Stimulated activated CD4-positive, alpha-beta T cell treated with anti-CD3 and anti-CD28 coated beads, Interleukin-12 subunit alpha, Interleukin-12 subunit beta, amount 100 ng/mL, for 4 hours (primary cell): Measurements from ENCODE around the gene RAB11FIP2.

Experiments used
- DNase-seq: peaks from one replicate; pipeline ENCODE4 v3.0.0-alpha.2; 2020

Gene RAB11FIP2

DNA sequence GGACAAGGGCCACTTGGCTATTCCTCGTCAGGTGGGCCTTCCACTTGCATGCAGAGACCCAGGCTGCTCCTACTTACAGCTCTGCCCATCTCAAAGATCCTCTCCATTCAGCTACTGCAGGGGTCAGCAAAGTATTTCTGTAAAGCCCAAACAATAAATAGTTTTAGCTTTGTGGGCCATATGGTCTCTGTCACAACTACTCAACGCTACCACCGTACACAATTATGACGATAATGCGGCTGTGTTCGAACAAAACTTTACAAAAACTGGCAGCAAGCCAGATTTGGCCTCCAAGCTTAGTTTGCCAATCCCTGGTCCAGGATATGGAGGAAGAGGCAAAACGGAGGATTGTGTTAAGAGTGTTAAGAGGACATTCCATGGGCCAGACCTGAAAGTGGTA is 12.8 kb downstream of the RAB11FIP2 start:
- no peak for DNase-seq

DNA sequence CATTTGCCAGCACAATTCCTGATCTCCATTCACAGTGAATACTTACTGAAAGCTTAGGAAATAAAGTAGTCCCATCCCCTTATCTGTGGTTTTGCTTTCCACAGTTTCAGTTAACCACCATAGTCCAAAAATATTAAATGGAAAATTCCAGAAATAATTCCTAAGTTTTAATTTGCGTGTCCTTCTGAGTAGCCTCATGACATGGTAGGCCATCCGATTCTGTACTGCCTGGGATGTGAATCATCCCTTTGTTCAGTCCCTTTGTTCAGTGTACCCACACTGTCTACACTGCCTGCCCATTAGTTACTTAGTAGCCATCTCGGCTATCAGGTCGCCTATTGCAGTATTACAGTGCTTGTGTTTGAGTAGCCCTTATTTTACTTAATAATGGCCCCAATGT is 14.2 kb downstream of the RAB11FIP2 start:
- no peak for DNase-seq

DNA sequence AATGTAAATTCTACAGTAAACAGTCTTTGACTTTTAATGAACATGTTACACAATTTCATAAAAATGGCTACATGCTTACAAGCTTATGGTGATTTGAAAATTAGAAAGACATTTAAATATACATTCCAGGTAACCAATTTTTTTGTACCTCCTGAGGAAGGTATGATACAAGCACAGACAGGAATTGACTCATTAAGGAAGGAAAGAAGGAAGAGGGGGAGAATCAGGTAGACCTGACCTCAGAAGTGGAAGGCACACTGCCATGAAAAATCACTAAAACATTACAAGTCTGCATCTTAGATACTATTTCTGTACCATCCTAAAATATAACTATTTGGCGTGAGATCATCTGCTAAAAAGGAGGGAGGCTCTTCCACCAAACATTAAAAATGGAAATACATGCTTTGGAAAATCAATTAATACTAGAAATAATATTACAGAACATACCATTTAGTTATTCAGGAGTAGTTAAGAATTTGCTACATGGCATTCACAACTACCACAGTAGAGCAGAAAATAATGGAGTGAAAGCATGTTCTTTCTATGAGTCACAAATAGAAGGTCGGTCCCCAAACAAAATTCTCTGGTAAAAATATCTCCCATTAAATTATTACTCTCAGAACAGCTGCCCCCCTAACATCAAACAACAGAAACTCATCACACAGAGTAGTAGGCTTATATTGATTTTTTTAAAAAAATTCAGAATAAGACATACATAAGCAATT is 15.2 kb downstream of the RAB11FIP2 start:
- DNase-seq, result no peak

GRCh38 chr10:118028619-118029018 is 18.1 kb downstream of the RAB11FIP2 start:
- no peak for DNase-seq

DNA sequence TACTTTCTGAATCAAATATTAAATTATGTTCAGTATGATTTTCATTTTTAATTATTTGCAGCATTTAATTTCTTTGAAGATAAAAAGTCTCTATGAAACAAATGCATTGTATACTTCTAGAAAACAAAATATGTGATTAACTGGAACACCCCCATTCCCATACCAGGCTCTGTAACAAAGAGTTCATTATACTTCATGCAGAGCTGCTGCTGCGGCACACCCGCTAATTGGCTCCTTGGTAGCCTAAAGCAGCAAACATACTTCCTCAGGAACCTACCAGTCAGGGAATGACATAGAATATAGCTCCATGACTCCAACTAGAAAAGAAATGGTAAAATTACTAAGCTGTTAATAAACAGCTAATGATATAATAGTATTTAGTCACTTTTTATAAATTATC is 19.3 kb downstream of the RAB11FIP2 start:
- no peak for DNase-seq

GRCh38 chr10:118026936-118027335 is 19.8 kb downstream of the RAB11FIP2 start:
- DNase-seq, result no peak

DNA sequence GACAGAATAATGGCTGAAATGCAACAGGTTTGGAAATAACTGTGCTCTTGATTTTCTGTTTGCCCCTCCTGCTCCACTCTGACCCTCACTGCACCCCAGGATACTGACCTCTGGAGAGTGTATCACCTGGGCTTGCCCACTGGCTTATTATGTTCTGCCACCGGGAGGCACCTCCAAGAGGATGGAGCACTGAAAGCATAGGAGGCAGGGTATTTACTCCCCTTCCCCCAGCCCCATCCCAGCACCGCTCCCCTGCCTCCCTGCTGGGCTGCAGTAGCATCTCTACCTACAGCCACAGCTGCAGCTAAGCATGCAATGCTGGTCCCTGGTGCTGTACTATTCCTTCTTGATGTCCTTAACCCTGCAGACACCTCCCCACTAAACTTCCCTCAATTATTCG is 26.4 kb downstream of the RAB11FIP2 start:
- no peak for DNase-seq

DNA sequence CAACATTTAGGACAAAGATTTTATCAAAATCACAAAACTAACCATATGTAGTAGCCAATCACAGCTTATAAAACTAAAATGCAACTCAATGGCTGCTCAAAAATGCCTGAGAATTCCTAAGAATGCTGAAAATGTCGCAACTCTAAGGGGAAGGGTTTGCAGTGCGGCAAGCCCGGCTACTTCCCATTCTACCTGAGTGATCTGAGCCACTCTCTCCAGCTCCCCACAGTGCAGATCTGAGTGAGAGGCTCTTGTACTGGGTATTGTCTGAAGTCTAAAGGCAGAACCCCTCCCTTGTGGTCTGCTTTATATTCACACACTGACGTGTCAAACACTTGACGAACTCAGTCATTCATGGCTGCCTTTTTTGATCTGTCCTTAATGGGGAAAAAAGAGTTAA is 28.9 kb downstream of the RAB11FIP2 start:
- DNase-seq, result no peak

DNA sequence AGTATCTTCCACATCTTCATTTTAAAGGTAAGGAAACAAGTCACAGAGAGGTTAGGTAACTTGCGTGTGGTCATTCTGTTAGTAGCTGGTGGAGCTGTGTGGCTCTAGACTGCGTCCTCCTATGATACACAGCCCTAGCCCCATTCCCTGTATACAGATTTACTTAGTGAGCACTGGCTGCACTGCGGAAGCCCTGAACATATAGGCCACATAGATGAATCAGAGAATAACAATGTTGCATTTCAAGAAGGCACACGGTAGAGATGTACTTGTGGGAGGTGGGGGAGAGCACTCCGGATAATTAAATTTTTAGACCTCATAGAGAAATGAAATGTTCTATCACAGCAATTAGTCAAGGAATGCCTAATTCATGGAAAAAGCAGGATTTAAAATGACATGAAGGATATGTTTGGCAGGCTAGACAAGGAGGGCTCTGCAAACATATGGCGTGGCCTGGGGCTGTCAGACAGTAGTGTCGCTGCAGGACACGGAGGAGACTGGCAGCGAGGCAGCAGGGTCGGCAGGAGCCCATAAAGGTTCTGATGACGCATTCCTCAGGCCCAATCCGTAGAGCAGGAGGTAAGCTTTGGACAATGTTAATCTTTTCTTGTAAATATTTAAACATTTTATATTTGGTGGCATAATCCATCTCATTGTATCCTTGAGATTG is 29.5 kb downstream of the RAB11FIP2 start:
- DNase-seq, result no peak

- DNase-seq, result no peak
Observed at GRCh38 chr10:118012952-118013525, 33.7 kb downstream of the RAB11FIP2 start.

DNA sequence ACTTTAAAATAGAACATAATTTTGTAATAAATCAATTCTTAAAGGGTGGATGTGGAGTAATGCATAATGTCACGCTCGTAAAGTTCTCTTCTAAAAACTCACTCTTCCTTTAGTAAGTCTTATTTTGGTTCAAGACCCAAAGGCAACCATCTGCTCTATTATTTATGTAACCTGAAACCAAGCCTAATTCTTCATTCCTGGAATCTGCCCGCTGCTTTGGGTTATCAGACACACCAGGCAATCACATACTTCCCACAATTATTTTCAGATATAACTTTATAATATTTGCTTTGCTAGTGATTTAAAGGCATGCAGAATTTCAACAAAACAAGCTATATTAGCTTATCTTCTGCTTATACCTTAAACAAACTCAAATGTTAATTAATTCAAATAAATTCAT is 39.0 kb downstream of the RAB11FIP2 start:
- DNase-seq, result no peak

GRCh38 chr10:118003126-118003525 is 43.6 kb downstream of the RAB11FIP2 start:
- DNase-seq, result no peak

- DNase-seq, result no peak
Observed at GRCh38 chr10:118002581-118002980, 44.2 kb downstream of the RAB11FIP2 start.

- no peak for DNase-seq
Observed at GRCh38 chr10:117997673-117998072, 49.1 kb downstream of the RAB11FIP2 start.

DNA sequence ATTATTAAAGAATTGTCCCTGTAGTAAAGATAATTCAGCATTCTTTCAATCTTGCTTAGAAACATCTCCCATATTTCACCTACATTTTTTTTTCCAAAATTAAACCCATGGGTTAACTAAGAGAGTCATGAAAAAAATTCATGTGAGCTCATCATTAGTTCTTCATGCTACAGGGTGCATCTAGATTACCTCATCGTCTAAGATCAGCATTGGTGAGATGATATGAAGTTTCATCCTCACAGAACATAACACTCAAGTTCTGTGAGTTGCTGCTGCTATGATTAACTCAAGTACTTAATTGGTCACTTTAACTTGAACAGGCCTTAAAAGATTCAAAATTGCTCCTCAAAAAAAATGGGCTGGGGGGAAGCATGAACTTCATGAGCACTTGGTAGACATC is 50.0 kb downstream of the RAB11FIP2 start:
- no peak for DNase-seq

- DNase-seq, result no peak
Observed at GRCh38 chr10:117994771-117995170, 52.0 kb downstream of the RAB11FIP2 start.

GRCh38 chr10:117993166-117993565 is 53.6 kb downstream of the RAB11FIP2 start:
- no peak for DNase-seq

GRCh38 chr10:117991701-117992100 is 55.0 kb downstream of the RAB11FIP2 start:
- no peak for DNase-seq

DNA sequence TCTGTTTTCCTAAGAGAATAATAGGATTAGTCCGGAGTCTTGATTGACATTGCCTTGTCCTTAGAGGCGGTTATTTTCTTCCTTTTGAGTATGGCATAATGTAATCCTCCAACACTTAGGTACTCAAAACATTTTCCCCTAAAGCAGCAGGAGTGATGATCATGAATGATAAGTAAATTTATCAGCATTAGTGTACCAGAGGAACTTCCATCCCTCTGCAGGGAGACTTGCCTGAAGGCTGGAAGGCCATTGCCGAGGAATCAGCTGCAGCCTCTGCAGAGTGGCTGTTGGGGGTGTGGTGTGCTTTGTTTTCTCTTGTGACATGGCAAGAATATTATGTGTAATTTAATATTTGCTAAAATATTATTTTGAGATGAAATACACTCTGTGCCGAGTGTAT is 56.8 kb downstream of the RAB11FIP2 start:
- DNase-seq, result no peak

- no peak for DNase-seq
Observed at GRCh38 chr10:117988814-117989213, 57.9 kb downstream of the RAB11FIP2 start.

DNA sequence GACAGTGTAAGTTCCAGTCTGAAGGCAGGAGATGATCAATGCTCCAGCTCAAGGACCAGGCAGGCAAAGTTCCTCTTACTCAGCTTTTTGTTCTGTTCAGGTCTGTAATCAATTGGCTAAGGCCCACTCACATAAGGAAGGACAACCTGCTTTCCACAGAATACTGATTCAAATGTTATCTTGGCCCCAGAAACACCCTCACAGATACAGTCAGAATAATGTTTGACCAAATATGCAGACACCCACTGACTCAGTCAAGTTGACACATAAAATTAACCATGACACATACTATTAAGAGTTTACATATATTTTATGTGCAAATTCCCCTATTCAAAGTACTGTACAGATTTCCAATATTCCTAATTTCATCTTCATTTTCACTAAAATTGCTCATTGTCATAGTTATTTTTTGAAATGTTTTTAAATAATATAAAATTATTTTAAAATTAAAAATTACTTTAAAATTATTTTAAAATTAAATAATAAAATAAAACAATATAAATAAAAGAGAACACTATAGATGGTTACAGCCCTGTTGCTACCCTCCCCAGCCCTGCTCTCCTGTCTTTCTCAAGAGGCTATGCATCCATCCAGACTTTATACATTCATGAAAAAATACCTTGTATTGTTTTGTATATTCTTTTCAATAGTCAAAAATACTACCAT is 59.4 kb downstream of the RAB11FIP2 start:
- DNase-seq, result no peak

- no peak for DNase-seq
Observed at GRCh38 chr10:117983961-117984360, 62.8 kb downstream of the RAB11FIP2 start.

DNA sequence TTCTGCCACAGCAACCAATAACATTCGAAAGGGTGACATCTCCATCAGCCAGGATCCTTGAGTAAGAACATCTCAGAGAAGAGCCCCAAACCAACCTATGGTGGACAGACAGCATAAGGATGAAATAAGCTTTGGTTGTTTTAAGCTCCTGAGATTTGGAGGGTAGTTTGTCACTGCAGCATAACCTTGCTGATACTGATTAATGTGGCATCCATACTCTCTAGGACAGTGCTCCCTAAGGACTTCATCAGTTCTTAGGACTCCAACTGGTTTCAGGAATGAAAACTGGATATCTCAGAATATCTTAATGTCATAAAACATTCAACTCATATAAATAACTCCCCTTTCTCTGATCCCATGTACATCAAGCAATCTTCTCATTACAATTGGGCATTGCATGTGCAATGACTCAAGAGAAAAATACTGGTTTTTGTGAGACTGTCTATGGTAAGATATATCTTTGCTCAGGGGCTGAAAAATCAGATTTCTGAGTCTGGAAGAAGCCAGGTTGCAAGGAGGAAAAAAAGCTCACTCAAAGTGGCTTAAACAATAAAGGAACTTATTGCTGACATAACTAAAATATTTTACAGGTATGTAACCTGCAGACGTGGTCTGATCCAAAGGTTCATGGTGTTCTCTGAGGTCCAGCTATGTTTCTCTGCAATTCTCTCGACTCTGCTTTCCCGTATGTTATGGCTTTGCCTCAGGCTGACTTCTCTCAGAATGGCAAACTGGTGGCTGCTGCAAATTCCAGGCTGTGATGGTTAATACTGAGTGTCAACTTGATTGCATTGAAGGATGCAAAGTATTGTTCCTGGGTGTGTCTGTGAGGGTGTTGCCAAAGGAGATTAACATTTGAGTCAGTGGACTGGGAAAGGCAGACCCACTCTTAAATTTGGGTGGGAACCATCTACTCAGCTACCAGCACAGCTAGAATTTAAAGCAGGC is 65.7 kb downstream of the RAB11FIP2 start:
- no peak for DNase-seq
